ENCODE measurements around the gene TPST2.
"Not testable (repeated sequence)": the region's sequence is repeated elsewhere in the genome, so short reads cannot be mapped to it uniquely, and the experiment has no call there.

Gene TPST2

DNA sequence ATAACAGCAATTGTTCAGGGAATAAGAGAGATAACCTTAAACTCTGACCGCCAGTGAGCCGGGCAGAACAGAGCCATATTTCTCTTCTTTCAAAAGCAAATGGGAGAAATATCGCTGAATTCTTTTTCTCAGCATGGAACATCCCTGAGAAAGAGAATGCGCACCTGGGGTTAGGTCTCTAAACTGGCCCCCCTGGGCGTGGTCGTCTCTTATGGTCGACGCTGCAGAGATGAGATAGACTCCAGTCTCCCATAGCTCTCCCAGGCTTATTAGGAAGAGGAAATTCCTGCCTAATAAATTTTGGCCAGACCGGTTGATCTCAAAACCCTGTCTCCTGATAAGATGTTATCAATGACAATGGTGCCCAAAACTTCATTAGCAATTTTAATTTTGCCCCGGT, 23.8 kb upstream of the TPST2 start:
- not testable (repeated sequence) for H3K4me3 ChIP-seq (ENCODE audit: low read depth, low read length); DNase-seq (ENCODE audit: low read depth)

GRCh38 chr22:26612652-26613051, 22.7 kb upstream of the TPST2 start:
- no peak overlapping the region for H3K4me3 ChIP-seq (ENCODE audit: low read depth, low read length)
- DNase-seq (ENCODE audit: low read depth): no peak

DNA sequence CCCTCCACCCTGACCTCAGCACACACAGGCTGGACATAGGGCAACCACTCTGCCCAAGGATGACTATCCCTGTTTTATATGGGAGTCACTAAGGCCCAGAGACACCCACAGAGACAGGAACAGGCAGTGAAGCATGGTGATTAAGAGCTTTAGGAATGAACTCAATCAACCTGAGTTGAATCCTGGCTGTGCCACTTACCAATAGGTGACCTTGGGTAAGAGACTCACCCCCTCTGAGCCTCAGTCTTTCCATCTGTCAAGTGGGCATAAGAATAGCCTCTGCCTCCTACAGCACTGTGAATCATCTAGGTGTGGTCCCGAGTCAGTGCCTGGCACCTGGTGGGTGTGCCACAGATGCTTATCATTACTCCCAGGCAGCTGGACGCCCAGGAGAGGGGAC, 21.1 kb upstream of the TPST2 start:
- H3K4me3 ChIP-seq (ENCODE audit: low read depth, low read length): no peak overlapping the region
- DNase-seq (ENCODE audit: low read depth): no peak

GRCh38 chr22:26610072-26610958, 20.4 kb upstream of the TPST2 start:
- DNase-seq (ENCODE audit: low read depth): peak; percentile 63
- no peak overlapping the region for H3K4me3 ChIP-seq (ENCODE audit: low read depth, low read length)

DNA sequence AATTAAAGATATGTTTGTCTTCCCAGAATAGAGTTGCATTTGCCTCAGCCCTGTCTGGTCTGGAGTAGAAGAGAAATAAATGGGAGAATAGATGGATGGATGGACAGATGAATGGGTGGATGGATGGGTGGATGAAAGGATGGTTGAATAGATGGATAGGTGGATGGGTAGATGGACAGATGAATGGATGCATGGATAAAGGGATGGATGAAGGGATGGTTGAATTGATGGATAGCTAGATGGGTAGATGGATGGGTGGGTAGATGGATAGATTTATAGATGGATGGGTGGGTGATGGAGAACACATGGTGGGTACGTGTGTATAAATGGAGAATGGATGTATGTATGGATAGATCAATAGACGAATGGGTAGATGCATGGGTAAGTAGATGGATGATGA, 19.4 kb upstream of the TPST2 start:
- DNase-seq (ENCODE audit: low read depth): no peak
- H3K4me3 ChIP-seq (ENCODE audit: low read depth, low read length): no peak overlapping the region

GRCh38 chr22:26608129-26608528, 18.2 kb upstream of the TPST2 start:
- H3K4me3 ChIP-seq (ENCODE audit: low read depth, low read length): no peak overlapping the region
- no peak for DNase-seq (ENCODE audit: low read depth)

DNA sequence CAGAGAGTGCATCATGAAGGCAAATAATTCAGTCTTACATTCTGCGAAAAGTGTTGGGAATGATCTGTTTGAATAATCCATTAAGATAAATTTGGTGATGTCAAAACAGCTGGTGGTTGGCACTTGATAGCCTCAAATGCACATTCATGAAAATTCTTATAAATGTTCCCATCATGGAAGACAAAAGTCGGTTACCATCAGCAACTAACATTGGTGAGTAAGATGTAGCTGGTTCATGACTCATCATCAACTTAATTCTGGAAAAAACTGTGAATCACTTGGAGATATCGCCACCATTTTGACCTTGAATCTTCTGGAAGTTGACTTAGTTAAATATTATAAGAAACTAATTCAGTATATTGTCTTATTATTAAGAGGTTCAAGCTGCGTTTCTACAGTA, 16.7 kb upstream of the TPST2 start:
- peak; percentile 8 for DNase-seq (ENCODE audit: low read depth)

GRCh38 chr22:26604368-26604767, 14.4 kb upstream of the TPST2 start:
- no peak overlapping the region for H3K4me3 ChIP-seq (ENCODE audit: low read depth, low read length)
- no peak for DNase-seq (ENCODE audit: low read depth)

More for the DNA sequence above, 16.7 kb upstream of the TPST2 start:
- no peak overlapping the region for H3K4me3 ChIP-seq (ENCODE audit: low read depth, low read length)

GRCh38 chr22:26602127-26602526, 12.2 kb upstream of the TPST2 start:
- no peak for DNase-seq (ENCODE audit: low read depth)
- H3K4me3 ChIP-seq (ENCODE audit: low read depth, low read length): no peak overlapping the region

GRCh38 chr22:26601726-26602125, 11.8 kb upstream of the TPST2 start:
- DNase-seq (ENCODE audit: low read depth): no peak
- H3K4me3 ChIP-seq (ENCODE audit: low read depth, low read length): no peak overlapping the region

DNA sequence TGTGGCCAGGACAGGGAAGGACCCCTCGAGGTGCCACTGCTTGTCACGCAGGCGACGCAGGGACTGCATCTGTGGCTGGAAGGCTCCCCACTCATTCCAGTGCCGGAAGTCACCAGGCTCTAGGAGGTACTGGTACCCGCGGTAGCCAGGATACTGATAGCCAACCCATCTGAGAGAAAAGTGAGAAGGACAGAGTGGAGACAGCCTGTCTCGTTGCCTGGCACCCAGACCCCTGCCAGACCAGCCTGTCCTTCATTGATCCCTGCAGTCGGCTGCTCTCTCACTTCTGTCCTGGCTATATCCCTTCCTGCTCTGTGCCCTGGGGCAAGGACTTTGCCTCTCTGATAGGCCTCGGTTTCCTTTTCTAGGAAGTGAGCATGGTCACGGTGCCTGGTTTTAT, 9.6 kb upstream of the TPST2 start:
- DNase-seq (ENCODE audit: low read depth): no peak
- no peak overlapping the region for H3K4me3 ChIP-seq (ENCODE audit: low read depth, low read length)

- no peak overlapping the region for H3K4me3 ChIP-seq (ENCODE audit: low read depth, low read length)
- no peak for DNase-seq (ENCODE audit: low read depth)
Observed at GRCh38 chr22:26597480-26597879, 7.5 kb upstream of the TPST2 start.

DNA sequence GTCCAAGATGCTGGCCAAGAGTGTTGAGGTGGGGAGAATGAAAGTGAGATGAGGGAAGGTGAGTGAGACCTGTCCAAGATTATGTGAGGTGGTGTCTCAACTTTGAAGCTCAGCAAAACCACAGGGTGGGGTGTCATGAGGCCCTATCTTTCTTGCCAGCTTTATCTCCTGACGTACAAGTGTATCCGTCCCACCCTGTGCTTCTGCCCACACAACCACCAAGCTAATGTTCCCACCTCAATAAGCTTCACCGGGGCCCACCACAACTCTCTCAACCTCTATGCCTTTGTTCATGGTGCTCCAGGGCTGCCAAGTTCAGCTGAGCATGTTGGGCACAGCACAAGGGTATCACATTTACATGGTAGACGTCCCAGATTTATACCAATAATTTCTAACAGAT, 7.1 kb upstream of the TPST2 start:
- no peak overlapping the region for H3K4me3 ChIP-seq (ENCODE audit: low read depth, low read length)
- DNase-seq (ENCODE audit: low read depth): no peak

- H3K4me3 ChIP-seq (ENCODE audit: low read depth, low read length): no peak overlapping the region
- no peak for DNase-seq (ENCODE audit: low read depth)
Observed at GRCh38 chr22:26593763-26594162, 3.8 kb upstream of the TPST2 start.

DNA sequence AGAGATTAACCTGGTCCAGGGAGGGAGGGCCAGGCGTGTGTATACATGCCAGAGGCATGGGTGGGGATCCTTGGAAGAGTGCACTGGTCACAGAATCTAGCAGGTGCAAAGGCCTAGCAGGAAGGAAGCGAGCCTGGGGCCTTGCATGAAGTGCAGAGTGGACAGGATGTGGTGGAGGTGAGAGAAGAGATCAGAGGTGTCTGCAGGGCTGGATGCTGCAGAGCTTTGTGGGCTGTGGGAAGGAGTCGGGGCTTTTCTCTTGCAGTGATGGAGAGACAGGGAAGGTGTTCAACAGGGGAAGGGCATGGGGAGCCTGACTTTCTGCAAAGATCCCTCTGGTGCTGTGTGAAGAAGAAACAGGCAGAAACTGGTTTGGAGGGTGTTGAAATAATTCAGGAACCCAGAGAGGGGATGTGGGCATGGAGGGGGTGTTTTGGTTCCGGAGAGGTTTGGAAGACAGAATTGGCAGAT, 2.5 kb upstream of the TPST2 start:
- no peak overlapping the region for H3K4me3 ChIP-seq (ENCODE audit: low read depth, low read length)
- no peak for DNase-seq (ENCODE audit: low read depth)

- no peak for DNase-seq (ENCODE audit: low read depth)
- peak overlapping the region; percentile 86 for H3K4me3 ChIP-seq (ENCODE audit: low read depth, low read length)
Observed at GRCh38 chr22:26589367-26589844, 526 bp downstream of the TPST2 start.

DNA sequence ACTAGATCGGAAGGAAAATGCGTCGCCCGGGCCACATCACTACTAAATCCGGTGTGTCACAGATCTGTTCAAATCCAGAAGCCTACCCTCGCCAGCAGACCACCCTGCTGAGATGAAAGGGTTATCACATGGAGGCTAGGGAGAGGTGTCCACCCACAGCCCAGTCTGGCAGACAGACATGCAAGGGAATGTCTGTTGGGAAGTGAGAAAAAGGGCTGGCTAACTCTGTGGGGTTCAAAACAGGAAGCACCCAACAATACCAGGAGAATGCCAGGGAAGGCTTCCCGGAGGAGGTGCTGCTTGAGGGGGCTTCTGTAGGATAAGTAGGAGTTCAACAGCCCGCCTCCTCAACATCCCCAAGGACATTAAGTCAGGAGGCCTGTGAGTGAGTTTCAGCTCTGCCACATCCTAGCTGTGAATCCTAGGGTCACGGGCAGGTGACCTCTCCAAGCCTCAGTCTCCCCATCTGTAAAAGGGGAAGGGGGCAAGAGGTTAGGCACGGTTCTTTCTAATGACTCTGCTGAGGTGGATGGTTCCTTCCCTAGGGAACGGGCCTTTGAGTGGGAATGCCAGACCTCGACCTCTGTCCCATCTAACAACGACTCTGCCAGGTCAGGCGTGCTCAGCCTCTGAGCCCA, 1.1 kb downstream of the TPST2 start:
- peak overlapping the region; percentile 86 for H3K4me3 ChIP-seq (ENCODE audit: low read depth, low read length)
- no peak for DNase-seq (ENCODE audit: low read depth)

DNA sequence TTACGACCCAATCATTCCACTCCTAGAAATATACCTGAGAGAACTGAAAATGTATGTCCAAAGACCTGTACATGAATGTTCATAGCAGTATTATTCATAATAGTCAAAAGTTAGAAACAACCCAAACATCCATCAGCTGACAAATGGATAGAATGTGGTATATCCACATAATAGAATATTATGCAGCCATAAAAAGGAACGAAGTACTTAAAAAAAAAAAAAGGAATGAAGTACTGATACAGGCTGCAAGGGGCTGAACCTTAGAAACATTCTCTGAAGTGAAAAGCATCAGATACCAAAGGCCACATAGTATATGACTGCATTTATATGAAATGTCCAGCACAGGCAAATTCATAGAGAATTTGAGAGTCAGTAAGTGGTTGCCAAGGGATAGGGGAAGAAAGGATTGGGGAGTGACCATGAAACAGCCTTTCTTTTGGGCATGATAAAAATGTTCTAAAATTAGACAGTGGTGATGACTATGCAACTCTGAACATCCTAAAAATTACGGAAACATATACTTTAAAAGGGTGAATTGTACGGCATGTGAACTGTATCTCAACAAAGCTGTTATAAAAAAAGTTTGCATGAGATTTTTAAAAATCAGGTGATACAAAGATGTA, 1.8 kb downstream of the TPST2 start:
- no peak overlapping the region for H3K4me3 ChIP-seq (ENCODE audit: low read depth, low read length)
- no peak for DNase-seq (ENCODE audit: low read depth)

- no peak for DNase-seq (ENCODE audit: low read depth)
- no peak overlapping the region for H3K4me3 ChIP-seq (ENCODE audit: low read depth, low read length)
Observed at GRCh38 chr22:26586556-26587325, 3.2 kb downstream of the TPST2 start.

Measured in skeletal muscle cell (primary cell).